Measurements from ENCODE around the gene BGN.

DNA sequence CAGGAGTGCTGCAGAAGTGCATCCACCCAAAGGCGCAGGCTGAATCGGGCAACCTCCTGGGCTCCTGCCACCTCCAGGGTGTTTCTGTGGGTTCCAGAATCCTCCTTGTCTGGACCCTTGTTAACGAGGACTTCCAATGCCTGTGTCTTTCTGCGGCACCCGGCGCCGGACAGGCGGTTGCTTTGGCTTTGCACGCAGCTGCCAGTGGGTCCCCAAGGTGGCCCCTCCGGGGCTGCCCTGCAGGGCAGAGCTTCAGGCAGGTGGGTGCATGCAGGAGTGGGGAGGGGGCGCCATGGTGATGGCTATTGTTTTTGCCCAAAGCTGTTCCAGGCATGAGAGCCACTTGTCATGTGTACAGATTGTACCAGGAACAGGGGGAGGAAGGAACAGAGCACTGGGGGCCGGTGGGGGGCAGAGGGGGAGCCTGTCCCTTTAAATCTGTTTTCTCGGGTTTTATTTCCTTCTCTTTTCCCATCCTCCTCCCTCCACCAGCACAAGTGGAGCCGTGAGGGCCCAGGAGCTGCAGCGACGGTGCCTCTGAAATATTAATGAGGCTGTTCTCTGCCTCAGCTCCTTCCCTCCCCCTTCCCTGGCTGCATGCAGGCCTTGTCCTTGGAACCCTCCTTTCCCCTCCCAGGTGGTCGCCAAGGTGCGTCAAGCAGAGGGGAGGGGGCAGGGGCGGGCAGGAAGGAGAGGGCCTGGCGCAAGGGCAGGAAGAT, 35.8 kb downstream of the BGN start:
- TF ChIP-seq POLR2AphosphoS5 (IDR thresholded peaks at IDR 0.05; ENCODE audit: low read depth, low read length) (no peak), POLR2A (IDR thresholded peaks at IDR 0.05; ENCODE audit: low read depth, low read length) (no peak), PAX5 (IDR thresholded peaks at IDR 0.05; ENCODE audit: insufficient read depth, low read length, severe bottlenecking) (no peak), POU2F2 (IDR thresholded peaks at IDR 0.05; ENCODE audit: low read depth, low read length) (no peak), TAF1 (IDR thresholded peaks at IDR 0.05; ENCODE audit: low read depth, low read length) (no peak), SPI1 (IDR thresholded peaks at IDR 0.05; ENCODE audit: low read depth, low read length) (no peak)

Measured in GM12891 (cell line).